ENCODE measurements around the gene ARHGAP5.

Gene ARHGAP5

DNA sequence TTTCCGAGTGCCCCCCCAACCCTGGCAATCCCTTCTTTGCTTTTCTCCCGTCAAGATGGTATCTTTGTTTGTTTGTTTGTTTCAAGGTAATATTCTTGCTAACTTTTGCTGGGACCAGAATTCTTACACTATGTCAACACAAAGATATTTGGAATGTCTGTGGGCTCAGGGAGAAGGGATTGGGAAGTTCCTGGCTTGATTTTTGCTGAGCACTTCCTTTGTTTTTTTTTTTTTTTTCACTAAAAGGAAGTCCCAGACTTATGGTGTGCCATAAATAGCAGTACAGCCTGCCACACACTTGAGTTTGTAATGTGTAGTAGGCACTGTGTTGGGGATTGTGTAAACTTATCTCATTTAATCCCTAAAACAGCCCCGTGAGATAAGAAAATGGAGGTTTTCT, 113.6 kb downstream of the ARHGAP5 start:
- DNase-seq, result no peak

DNA sequence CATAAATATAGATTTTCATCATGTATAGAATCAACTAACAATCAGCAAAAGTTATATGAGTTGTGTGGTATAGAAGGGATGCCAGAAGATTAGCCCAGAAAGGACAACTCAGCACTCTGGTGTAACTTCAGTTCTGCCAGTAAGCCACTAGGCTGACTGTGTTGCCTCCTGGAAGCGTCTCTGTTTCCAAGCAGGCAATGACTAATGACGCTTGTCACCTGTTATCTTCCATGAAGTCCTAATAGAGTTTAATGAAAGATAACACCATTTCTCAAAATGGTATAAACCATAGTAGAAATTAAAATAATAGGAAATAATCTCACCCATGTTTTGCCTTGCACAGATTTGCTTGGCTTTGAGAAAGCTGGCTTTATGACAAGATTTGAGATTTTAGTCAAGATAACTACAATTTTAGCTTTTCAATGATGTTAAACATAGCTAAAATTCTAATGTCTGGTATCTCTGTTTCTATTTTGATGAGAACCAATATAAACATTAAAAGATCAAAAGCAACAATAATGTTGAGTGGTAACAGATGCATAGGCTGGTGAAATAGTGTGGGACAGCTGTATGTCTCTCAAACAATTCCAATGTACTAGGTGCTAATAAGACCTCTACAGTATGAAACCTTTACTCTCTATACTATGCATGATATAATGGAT, 115.7 kb downstream of the ARHGAP5 start:
- DNase-seq, result no peak

DNA sequence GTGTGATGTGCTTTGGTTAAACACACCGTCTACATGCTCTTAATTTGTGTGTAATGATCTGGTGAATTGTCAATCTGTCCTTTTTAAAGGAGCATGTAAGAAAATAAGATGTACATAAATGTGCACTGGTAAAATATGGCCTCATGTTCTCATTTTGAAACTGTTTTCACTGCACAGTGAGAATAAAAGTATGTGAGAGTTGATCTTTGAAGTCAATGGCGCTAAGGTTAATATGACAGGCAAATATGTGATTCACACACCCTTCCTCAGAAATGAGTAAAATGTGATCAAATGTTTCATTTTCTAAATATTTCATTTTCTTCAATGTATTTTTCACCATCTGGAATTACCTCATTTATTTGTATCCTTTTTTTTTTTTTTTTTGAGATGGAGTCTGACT, 116.4 kb downstream of the ARHGAP5 start:
- no peak for DNase-seq

DNA sequence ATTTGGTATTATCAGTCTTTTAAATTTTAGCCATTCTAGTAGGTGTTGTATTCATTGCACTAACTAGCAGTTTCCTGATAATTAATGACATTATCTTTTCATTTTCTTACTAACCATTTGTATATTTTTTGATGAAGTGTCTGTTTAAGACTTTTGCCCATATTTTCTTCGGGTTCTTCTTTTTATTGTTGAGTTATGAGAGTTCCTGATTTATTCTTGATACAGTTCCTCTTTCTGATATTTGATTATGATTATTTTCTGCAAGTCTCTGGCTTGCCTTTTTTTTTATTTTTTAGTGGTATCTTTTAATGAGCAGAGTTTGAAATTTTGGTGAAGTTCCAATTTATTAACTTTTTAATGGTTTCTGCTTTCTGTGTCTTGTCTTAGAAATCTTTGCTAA, 118.5 kb downstream of the ARHGAP5 start:
- DNase-seq, result no peak

DNA sequence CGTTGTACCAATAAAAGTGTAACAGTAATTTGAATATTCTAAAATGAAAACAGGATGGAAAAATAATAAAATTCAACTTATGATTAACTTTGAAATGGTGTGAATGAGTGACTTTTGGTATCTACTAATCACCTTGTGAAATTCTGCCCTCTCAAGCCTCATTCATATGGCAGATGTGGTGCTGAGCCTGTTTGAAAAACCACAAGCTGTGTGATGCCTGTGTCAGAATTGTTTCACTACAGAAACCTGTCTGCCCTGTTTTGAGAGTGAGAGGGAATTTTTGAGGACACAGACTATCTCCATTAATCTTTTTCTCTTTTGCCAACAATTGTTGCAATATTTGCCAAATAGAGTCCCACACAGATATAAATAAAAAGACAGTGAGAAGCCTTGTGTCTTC, 120.8 kb downstream of the ARHGAP5 start:
- DNase-seq, result no peak

DNA sequence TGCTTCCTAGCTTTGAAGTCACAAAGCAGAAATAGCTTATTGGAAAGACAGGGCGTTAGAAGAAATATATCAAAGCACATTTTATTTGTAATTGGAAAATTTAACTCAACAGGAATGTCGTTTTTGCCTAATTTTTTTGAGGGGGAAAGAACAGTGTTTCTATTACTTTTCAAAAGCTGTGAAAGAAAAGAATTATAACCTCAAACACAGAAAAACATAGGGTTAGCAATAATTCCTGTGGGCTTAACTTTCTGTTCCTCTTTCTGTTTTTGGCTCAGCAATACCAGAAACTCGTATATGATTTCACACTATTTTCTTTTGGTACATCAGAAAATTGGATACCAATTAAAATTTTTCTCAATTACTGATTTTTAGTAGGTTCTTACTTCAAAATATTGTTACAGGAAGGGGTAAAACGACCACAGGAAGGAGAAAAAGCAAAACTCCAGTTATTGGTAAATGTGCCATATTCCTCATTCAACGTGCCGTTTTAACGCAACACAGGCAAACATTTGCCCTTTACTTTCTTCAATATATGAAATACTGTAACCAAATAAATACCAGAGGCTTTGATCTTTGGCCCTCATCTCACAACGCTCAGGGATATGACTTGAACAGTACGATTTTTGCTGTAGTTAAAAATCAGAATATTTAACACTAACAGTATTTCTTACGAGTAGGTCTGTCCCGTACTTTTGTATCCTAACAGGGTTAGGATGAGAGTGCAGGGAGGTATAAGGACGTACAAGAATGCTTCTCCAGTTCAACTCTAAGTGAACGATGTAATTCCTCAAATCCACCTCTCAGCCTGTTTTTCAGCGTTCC, 123.5 kb downstream of the ARHGAP5 start:
- no peak for DNase-seq

DNA sequence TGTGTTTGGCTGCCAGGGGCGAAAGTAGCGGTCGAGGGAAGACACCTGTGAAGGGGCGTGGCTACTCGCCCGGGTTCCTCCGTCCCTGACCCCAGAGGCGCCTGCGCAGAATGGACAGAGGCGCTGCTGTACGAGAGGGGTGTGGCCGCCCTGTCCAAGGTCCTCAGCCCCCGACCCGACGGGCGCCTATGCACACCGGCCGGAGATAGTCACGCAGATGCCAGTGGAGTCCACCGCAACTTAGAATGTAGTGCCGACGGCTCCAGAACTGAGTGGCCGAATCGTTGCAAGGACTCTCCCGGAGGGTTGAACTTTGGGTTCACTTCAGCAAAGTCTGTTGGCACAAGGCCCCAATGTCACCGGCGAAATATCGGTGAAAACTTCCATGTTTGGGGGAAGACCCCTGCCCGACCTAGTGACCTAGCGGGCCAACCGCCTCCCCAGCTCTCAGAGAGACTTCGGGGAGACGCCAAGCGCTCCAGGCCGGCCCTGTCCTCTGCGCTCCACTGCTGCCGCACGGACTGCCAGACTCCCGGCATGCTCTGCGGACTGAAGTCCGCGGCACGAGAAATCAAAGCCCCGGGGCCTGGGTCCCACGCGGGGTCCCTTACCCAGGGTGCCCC, 124.2 kb downstream of the ARHGAP5 start:
- peak; percentile 92 for DNase-seq

DNA sequence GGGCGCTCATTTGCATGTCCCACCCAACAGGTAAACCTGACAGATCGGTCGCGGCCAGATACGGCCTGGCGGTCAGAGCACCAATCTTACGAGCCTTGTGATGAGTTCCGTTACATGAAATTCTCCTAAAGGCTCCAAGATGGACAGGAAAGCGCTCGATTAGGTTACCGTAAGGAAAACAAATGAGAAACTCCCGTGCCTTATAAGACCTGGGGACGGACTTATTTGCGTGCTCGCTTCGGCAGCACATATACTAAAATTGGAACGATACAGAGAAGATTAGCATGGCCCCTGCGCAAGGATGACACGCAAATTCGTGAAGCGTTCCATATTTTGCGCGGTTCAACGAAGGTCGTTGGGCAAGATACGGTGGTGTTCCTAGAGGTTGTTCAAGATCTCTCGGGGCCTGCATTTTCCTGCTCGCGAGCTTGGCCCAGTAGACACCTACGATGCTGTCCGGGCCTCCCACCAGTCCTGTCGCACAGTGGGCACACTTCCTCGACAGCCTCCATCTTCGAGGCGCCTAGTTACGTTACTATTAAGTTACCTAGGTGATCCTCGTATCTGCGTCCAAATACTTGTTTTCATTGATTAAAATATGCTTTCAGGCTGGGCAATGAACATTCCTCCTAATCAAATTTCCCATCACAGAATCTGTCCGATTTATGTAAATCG, 124.8 kb downstream of the ARHGAP5 start, which contains the start of gene RNU6-7:
Gene RNU6-7 (plus strand): TSS at position 230 of the 675 bp plus-strand sequence.
- peak; percentile 69 for DNase-seq

DNA sequence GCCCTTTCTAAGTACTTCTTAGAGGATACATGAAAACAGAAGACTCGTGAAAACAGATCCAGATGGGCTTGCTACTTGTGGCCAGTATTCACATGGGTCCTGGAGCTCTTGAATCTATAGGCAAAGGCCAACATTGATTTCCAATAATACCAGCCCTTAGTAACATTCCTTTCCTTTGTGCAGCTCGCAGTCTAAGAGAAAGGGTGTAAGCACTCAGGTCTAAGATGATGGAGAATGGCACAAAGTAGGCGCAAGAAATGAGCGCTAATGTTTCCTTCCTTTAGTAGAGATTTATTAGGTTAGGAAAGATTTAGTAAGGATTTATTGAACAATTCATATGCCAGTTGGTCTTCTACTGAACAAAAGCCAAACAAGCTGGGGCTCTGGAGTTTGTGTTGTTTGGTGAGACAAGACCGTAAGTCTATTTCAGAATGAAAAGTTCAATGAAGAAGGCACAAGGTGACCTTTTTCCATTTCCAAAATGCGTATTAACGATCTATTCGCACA, 125.4 kb downstream of the ARHGAP5 start:
- peak; percentile 67 for DNase-seq

DNA sequence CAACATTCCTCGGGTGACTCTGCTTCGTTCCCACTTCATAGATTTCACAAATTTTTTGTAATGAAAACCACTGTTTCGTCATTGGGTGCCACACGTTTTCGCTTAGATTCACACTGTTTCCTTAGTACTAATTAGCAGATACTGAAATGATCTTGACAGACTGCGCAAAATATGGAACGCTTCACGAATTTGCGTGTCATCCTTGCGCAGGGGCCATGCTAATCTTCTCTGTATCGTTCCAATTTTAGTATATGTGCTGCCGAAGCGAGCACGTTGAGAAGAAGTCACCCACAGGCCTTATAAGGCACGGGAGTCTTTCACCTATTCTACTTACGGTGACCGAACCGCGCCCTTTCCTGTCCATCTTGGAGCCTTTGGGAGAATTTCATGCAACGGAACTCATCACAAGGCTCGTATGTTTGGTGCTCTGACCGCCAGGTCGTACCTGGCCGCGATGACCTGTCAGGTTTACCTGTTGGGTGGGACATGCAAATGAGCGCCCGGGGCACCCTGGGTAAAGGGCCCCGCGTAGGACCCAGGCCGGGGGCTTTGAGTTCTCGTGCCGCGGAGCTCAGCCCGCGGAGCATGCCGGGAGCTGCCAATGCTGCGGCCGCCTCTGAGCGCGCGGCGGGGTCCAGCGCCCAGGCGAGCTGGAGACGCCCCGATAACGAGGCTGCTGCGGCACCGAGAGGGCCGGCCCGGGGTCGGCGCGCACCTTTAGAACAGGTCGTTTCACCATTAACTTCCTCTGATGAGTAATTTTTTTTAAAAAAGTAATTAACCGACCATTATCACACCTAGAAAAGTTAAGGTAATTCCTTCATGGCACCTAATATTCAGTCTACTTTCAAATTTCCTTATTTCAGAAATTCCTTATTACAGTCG, 126.1 kb downstream of the ARHGAP5 start, which contains the start of gene RNU6-8:
Gene RNU6-8 (minus strand): TSS at position 272 of the 885 bp plus-strand sequence.
- peak; percentile 92 for DNase-seq

DNA sequence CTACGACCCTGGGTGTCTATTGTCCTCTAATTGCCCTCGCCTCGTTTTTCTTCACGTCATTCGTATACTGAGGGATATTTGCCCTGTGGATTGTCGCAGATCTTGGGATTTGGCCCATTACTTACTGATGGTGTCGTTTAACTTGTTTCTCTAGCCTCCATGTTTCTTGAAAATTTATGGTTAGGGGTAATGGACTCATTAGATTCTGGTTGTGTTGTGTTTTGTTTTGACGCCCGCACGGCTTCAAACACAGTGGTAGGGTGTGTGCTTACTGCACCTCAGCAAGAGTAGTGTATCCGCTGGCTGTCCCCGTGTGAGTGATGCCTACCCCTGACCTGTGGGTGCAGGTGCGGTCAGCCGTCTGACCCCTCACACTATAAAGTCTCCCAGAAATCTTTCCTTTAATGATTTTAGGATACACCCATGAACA, 126.8 kb downstream of the ARHGAP5 start:
- peak; percentile 77 for DNase-seq

DNA sequence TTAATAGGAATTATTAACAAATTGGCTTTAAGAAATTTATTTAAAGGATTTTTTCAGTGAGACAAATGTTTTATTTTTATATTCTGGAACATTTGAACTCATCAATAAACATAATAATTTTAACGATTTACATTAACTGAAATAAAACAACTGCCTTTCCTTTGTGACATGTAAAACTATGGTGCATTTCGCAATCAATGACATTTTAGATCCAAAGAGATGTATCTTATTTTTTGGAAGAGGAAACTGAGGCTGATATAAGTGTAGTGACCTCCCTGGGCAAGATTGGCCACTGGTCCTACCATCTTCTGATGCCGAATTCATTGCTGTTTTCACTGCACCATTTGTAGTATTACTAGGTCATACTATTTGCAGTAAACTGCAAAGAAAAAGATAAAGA, 128.4 kb downstream of the ARHGAP5 start:
- no peak for DNase-seq

DNA sequence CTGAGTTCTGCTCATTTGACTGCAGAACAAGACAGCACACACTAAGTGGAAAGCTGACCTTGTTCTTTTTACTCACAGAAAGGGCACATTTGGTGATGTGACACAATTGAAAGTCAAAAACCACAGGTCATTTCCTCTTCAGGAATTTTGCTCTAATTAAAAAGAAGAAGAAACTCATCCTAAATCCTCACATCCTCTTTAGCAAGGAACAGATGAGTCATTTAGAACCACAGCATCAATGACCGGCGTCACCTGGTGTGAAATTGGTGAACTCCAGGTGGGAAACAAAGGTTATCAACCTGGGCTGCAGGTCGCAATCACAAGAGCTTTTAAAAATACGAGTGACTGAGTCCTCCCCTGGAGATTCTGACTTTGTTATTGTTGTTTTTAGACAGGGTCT, 128.9 kb downstream of the ARHGAP5 start:
- no peak for DNase-seq

DNA sequence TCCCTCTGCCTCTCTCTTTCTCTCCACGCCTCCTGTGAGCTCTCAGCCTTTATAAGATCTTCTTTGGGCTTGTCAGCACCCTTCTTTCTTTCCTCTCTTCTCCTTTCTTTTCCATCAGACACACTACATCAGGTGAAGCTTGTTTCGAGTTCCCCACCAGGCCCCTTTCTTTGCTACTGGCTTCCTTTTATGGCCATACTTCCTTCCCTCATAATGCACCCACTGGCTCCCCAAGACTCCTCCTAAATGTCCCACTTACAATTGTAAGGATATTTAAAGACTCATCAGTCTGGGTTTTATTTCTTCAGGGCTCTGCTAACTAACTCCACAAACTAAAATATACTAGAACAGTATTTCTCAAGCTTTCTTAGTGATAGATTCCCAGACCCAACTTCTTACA, 129.4 kb downstream of the ARHGAP5 start:
- DNase-seq, result no peak

DNA sequence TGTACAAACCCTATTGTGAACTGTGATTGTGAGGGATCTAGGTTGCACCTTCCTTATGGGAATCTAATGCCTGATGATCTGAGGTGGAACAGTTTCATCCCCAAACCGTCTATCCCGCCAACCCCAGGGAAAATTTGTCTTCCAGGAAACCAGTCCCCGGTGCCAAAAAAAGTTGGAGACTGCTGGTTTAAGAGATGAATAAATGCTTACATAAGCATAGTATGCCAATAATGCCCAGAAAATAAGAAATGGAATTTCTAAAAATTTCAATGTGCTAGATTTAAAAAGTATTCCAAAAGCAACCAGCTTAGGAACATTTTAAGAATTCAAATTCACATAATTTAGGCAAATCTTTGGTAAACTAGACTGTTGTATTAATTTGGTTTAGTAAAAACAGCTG, 131.4 kb downstream of the ARHGAP5 start:
- no peak for DNase-seq
